Sciatic nerve (tissue), 2 donors: ENCODE measurements around the gene FARS2. TPM values are rescaled to one million over a fixed set of nuclear protein-coding genes. Genes with fewer than 3 reads are reported as not detected.
"Not testable (repeated sequence)": the region's sequence is repeated elsewhere in the genome, so short reads cannot be mapped to it uniquely, and the experiment has no call there.

Experiments used
- ATAC-seq: fragments of 200-7000 bp; cut with Tn5 transposase; one replicate; pipeline ENCODE4 v1.9.1; 2020; ENCODE audit warnings: mild to moderate bottlenecking, moderate library complexity
- DNase-seq: peaks from one replicate; pipeline ENCODE4 v3.0.0-alpha.2; 2020; ENCODE audit warnings: low spot score
- intact Hi-C: fragments of 100-400 bp; cut with DNase I; formaldehyde crosslinking; loops from one replicate; pipeline ENCODE4 v1.14.2; 2022
- total RNA-seq: library from RNA; stranded (reverse); fragmentation: NEBNext Ultra II Directional; extraction: Animal tissue kit (Norgen Biotek cat#: 25700); gene quantifications from one replicate; pipeline ENCODE4 v1.2.1, GENCODE V29; 2021
- donor health status: DM: no; HTN: no; CAD: no.
- donor health status: DM: no; HTN: no; CAD: no.

FARS2 gene
- total RNA-seq, 1 donor from 2014 or later: 17.8 TPM

DNA sequence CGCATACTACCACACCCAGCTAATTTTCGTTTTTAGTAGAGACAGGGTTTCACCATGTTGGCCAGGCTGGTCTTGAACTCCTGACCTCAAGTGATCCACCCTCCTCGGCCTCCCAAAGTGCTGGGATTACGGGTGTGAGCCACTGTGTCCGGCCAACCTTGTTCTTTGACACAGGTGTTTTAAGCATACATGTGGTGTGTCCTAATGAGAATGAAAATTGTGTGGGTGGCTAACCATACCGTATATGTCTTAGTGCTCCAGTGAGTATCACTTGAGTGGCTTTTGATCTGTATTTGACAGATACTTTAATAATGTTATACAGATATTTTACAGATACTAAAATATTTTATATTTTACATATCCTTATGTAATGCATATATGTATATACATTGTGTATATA, 395.4 kb downstream of the FARS2 start:
- ATAC-seq, DNase-seq, intact Hi-C loops: not testable (repeated sequence)

DNA sequence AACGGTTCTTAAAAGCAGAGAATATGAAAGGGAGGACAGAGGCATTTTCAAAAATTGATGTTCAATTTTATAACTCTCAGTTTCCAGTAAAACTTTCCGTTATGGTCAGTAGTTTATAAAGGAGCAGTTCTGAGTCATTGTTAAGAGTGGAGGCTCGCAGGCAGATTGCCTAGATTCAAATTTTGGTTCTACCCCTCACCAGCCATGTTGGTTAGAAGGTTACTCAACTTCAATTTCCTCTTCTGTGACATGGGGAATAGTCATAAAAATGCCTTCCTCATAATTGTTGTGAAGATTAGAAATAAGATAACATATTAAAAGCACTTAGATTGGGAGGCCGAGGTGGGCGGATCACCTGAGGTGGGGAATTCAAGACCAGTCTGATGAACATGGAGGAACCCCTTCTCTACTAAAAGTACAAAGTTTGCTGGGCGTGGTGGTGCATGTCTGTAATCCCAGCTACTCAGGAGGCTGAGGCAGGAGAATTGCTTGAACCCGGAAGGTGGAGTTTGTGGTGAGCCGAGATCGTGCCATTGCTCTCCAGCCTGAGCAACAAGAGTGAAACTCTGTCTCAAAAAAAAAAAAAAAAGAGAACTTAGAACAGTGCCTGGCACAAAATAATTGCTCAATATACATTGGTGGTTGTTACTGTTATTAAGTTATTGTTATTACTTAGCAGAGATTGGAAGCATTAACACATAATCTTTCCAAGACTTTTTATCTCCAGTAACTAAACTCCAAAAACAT, 396.5 kb downstream of the FARS2 start:
- intact Hi-C loops: no loop called here
- no peak for DNase-seq
- ATAC-seq: no peak

DNA sequence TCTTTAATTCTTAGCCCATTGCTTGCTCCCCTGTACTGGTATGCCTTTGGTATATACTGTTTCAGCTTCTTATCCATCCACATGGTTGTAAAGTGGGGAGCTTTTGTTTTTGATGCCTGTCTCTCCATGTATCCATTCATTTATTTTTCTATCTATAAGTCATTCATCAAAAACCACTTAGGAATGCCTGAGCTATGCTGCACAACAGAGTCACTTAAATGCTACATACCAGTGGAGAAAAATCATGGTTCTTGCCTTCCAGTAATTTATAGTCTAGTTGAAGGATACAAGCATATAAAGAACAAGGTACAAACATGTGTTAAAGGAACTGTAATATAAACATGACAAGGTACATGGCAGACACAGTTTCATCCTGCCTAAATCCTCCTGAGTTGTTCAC, 398.2 kb downstream of the FARS2 start:
- no peak for DNase-seq
- intact Hi-C loops: no loop called here
- no peak for ATAC-seq

DNA sequence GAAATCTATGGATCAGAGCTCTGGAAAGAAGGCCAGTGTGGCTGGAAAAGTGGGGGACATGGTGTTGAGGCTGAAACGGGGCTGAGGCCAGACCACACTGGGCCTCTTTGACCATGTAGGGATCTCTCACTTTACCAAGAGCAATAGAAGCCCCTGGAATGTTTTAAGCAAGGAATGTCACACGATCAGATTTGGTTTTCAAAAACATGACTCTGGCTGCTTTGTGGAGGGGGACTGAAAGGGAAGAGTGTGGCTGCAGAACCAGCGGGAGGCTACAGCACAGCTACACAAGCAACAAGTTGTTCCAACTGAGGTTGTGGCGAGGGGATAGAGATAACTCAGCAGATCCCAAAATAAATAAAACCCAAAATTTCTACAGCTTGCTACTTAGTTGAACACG, 399.5 kb downstream of the FARS2 start:
- ATAC-seq (no peak), DNase-seq (no peak)
- intact Hi-C loops: no loop called here

DNA sequence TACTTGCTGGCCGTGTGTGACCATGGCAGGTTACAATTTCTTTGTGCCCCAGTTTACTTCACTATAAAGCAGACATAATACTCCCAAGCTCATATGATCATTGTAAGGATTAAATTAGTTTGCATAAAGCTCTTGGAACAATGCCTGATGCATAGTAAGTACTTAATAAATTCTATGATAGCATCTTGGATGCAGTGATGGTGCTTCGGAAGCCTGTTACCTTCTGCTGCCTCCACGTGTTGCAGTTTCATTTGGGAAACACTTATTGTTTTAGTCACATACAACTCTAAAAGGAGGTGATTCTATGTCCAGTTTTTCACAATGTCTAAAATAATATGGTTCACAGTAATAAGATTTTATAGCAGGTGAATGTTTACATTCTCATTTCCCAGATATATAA, 401.5 kb downstream of the FARS2 start:
- ATAC-seq (no peak), DNase-seq (no peak)
- intact Hi-C loops: no loop called here

DNA sequence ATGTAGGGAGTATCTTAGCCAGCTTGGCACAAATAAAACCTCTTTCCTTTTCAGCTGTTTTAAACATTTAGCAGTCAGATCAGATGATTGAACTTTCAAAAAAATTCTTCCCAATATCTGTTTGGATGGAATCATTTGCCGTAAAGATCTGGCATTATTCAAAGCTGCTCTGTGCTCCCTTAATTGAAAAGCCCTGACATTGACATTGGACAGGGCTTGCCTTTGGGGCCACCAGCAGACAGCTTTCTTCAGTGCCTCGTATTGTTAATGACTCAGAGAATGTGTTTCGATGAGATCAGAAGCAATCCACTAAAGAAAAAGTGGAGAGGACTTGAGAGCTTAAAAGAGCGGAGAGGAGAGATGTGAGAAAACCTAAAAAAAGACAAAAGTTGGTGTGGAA, 401.9 kb downstream of the FARS2 start:
- no peak for ATAC-seq
- DNase-seq: no peak
- intact Hi-C loops: no loop called here

DNA sequence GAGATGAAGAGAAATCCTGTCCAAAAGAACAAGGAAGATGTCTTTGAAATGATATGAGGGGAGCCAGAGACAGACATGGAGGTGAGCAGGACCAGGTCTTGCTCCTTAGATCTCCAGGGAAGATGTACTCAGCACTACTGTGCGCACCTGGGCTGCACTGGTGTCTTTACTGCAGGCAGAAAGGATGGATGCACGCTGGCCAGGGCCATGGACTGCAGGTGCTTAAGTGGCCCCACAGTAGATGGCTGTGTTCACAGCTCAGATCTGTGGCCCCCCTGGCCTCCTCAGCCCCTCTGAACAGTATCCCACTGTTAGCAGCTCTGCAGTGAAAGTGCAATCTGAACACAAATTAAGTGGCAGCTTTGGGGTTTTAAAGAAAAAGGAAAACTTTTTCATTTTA, 402.4 kb downstream of the FARS2 start:
- intact Hi-C loops: no loop called here
- ATAC-seq: no peak
- no peak for DNase-seq

DNA sequence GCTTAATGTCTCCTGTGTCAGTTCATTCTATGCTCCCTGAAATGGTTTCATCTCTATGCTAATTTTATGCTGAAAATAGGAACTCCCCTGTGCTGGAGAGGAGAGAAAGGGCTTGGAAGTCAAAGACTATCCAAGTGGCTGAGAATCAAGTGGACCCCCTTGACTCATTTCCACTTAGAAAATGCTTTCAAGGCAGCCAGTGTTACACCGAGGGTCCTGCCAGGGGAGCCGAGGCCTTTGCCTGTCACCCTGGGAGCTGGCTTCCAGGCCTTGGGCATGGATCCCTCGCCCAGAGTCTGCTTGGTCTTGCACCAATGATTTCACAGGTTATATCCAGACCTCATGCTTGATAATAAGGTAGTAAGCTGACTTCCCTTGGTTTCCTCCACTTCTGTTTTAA, 402.8 kb downstream of the FARS2 start:
- intact Hi-C loops: no loop called here
- ATAC-seq (no peak), DNase-seq (no peak)

DNA sequence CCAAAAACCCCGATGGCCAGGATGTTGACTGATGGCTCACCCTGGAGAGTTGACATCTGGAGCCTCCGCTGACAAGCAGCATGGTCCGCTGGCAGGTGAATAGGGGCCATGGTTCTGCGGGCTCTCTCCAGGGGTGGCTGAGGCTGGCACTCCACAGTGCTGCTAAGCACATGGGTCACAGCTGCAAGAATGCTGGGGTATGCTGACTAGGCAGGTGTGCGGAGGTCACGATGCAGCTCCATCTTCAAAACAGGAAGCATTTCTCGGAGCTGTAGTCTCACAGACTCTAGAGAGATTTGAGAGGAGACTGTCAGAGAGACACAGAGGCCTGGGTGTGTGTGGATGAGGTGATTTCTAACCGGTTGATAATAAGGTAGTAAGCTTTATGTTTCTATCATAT, 403.9 kb downstream of the FARS2 start:
- no peak for ATAC-seq

DNA sequence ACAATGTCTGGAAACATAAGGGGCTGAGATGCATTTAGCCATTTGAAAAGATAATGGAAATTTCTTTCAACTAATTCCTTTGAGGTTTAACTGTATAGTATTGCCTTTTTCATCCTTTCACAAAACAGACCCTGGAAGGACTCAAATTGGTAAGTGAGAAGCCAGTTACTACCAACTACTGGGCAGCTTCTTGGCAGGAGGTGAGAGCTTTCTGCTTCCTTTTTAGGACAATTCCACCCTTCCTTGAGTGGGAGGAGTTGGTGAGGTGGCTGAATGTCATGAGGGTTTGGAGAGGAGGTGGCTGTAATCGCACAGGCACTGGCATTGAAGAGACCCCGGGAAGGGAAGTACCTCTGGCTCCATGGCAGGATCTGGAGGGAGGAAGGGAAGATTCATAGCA, 404.4 kb downstream of the FARS2 start:
- DNase-seq (no peak), ATAC-seq (no peak)
- intact Hi-C loops: no loop called here

More for the DNA sequence above, 403.9 kb downstream of the FARS2 start:
- DNase-seq: no peak
- intact Hi-C loops: no loop called here

DNA sequence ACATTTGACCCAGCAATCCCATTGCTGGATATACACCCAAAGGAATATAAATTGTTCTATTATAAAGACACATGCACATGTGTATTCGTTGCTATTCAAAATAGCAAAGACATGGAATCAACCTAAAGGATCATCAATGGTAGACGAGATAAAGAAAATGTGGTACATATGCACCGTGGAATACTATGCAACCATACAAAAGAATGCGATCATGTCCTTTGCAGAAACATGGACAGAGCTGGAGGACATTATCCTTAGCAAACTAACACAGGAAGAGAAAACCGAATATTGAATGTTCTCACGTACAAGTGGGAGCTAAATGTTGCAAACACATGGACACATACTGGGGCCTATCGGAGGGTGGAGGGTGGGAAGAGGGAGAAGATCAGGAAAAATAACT, 405.4 kb downstream of the FARS2 start:
- ATAC-seq (no peak), DNase-seq (no peak)
- intact Hi-C loops: no loop called here

DNA sequence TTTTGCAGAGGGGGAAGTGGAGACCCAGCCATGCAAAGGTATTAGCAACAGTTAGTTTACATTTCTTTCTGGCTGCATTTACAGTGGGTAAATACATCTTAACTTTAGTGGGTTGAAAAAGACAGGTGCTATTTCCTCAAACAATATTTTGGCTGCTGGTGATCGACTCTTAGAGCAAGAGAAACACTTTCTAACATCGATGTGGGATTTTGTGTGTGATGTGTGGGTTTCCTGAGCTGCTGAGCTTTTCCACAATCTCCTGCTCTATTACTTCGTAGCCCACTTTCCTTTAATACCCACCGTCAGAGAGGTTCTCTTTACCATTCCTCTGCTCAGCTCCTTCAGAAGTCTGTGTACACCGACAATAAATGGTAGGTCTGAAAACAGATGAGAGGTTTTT, 406.4 kb downstream of the FARS2 start:
- DNase-seq (no peak), ATAC-seq (no peak)
- intact Hi-C loops: no loop called here

DNA sequence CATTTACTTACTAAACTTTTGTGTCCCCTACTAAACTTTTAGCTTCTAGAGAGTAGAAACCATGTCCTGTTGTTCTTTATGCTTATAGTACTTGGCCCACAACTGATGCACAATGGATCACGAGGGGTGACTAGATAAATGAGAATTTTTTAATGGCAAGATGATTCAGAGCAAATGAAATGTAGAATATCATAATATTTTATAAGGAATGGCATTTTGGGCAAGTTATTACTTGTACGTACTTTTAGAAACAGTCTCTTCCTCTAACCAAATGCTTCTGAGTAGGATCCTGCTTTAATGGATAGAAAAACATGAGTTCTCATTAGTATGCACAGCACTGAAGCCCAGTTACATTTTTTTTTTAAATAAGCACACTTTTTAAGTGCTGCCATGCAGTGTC, 409.1 kb downstream of the FARS2 start:
- no peak for ATAC-seq
- intact Hi-C loops: no loop called here
- no peak for DNase-seq

DNA sequence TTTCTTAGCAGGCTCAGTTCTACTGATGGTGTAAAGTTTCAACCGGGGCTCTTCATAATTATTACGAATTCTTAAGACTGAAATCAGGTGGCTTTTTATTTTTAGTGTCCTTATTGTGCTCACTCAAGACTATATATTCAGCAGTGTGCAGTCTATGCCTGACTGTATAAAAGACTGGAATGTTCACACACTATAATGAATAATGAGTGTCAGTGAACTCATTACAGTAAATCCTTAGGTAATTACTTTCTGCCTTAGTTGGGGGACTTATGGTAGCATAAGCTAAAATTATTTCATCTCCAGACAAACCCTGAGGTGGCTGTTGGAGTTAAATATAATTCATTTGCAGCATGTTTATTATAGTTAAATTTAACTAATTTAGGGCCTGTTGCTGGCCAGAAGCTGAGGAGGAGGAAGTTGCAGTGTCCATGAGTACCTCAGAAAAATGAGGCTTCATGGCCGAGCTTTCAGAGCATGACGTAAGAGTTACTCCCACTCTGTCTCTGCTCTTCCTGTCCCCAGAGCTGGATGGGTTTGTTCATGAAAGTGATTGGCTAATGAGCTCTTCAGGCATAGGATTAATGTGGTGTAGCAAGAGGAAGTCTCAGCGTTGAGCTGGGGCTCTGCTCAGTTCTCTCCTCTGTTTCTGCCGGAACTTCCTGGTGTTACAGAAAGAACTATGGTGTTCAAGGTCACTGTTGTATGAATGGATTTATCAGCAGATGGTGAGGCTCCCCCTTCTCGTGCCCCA, 409.7 kb downstream of the FARS2 start:
- intact Hi-C loops: no loop called here
- DNase-seq (no peak), ATAC-seq (peak; percentile 73)

DNA sequence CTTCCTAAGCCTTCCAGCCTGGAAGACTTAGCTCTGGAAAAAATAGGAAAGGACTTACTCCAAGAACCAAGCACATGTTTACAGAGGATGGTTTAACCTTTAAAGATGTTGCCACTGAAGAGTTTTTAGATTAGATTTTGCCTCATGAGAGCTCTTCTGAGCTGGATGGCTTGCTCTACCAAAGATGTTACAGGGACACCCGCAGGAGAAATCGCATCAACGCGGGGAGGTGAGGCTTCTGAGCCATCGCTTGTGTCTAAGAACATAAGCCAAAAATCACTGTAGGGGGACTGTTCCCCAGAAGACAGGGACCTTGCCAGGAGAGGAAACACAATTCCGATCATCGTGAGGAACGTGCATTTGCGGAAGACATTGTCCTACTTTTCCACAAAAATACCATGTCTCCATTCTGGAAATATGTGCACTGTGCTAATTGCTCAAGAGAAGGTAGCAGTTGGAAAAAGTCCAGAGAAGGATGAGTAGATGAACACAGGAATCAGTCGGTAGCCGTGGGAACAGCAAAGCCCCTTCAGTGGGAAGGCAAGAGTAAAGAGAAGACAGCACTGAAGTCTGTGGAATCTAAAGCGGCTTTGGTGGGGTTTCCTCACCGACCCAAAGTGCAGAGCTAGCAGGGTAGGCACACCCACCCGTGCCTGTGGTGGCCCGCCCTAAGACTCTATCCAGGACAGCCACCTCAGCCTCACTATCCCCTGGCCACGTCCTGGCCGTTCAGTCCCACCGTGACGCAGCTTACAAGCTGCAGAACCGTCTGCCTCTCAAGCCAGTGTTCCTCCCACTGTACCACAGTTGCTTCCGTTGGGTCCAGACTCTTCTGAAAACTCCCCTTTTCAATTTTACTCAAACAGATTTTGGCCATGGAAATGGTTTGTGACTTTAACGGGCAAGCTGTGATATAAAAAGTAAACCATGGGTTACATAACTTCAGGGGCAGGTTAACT, 410.6 kb downstream of the FARS2 start:
- intact Hi-C loops: no loop called here
- ATAC-seq (peak; percentile 27), DNase-seq (no peak)

DNA sequence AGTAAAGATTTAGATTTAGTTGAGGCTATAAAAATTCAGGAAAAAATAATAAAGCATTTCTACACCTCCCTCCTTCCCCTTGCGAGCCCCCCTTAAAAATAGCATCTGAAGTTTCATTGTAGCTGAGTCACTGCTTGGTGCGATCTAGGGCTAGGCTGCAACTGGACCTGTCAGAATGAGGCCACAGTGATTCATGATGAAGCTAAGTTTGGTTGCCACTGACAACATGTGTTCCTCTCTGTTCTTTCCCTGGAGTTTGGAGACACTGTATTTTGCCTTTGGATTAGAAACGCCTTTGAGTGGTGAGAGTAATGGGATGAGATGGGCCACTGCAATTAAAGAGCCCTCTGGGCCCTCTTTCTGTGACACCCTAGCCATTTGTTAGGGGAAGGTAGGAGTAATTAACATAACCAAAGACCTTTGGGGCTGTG, 411.3 kb downstream of the FARS2 start:
- DNase-seq (no peak), ATAC-seq (peak; percentile 51)
- intact Hi-C loops: no loop called here

DNA sequence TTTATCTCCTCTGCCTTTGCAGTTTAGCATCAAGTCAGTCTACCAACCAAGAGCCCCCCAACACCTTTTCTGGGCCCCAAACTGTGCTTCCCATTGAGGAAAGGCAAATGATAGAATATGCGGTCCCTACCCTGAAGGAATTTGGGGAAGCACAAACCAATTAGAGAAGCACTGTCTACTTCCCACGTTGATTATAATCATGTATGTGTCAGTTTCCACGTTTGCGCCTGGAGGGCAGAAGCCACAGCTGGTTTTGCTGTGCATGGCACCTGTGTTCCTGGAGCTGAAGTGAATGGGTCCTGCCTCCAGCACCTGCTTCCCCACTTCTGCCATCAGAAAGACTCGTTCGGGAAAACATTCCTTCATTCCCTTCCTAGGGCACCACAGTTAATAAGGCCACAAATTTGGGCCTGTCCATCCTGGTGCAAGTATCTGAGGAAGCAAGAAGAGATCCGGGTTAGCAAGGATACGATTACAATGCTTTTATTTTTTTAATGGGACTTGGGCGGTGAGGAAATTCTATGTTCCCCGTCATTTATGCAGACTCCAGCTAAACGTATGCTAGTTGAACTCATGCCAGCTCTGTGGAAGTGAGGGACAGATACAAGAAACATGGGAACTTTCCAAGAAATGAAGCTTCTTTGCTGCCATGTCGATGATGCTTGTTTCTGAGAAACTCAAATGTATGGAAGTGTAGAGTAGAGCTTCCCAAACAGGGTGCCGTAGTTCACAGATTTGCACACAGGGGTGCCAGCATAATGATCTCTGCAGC, 411.9 kb downstream of the FARS2 start:
- ATAC-seq (no peak), DNase-seq (no peak)
- intact Hi-C loops: no loop called here

DNA sequence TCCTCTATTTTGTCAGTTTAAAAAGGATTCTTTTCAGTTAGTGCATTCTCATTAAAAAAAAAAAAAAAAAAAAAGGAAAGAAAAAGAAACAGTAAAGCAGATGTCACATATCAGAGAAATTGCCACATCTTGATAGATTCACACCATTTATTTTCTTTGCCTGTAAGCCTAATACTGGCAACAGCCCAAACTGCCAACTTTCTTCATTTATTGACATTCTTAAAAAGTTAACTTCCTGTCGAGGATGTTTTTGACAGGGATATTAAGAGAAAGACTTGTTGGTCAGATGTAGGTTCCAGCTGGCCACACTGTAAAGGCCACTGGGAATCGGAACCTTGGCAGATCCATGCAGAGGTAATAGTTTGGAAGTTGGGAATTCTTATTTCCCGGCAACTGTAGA, 412.8 kb downstream of the FARS2 start:
- DNase-seq (no peak), ATAC-seq (no peak)
- intact Hi-C loops: no loop called here

DNA sequence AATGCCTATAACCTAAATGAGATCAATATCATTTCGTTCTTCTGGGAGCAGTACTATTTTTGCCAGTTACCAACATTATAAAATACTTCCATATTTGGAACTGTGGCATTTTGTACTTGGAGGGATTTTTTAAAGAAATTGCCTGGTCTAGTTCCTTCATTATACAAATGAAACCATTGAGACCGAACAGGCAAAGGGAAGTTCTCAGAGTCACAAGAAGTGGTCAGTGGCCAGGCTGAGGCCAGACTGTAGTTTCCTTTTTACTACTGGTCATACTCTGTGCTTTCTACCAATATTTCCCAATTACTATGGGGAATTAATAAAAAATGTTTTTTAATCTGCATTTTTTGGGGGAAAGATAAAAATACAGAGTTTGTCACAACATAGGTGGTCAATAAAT, 413.4 kb downstream of the FARS2 start:
- intact Hi-C loops: no loop called here

More for the DNA sequence above, 413.4 kb downstream of the FARS2 start:
- DNase-seq: no peak
- ATAC-seq: peak; percentile 73
